ENCODE results near the gene ZNF155.
A peak's percentile ranks its signal among the peaks of the same experiment; 100 is the strongest.

Gene ZNF155

GRCh38 chr19:43966079-43966694 lies 17.8 kb upstream of the ZNF155 start:
- Histone ChIP-seq H3K36me3 (peaks cover 60% of the 10 kb centered on the region), H3K27me3 (no peaks in the 10 kb centered on the region), H3K4me3 (ENCODE audit: low read depth, low read length) (no peak overlapping the region), H3K4me1 (no peaks in the 10 kb centered on the region), H3K9me3 (no peaks in the 10 kb centered on the region; the same call in none of the 2 replicates)
- DNase-seq: no peak
- TF ChIP-seq CTCF (IDR thresholded peaks at IDR 0.05; ENCODE audit: low read depth, low read length): no peak

- no peaks in the 10 kb centered on the region for H3K36me3 ChIP-seq
- no peaks in the 10 kb centered on the region; the same call in 1 of the 2 replicates for H3K9me3 ChIP-seq
- no peak for TF ChIP-seq CTCF (IDR thresholded peaks at IDR 0.05; ENCODE audit: low read depth, low read length)
- H3K4me1 ChIP-seq: no peaks in the 10 kb centered on the region
- DNase-seq: no peak
- no peaks in the 10 kb centered on the region for H3K27me3 ChIP-seq
- H3K4me3 ChIP-seq (ENCODE audit: low read depth, low read length): no peak overlapping the region
These were observed 7.3 kb upstream of the ZNF155 start for GRCh38 chr19:43976732-43977131.

DNA sequence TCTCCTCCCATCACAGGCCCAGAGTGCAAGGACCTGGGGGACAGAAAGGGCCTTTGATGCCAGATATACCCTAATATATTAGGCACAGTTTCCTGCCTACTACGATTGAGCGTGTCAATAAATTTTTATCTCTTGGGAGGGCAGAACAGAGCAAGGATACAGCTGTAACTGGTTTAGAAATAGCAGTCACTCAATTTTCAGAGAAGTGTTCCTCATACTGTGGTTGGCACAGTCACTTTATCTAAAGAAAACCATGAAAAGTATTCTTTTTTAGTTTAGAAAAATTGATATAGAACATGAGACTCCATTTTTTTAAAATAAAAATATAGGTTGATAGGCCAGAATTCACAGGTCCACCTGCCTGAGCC lies 460 bp upstream of the ZNF155 start:
- H3K27me3 ChIP-seq: no peaks in the 10 kb centered on the region
- no peak for TF ChIP-seq CTCF (IDR thresholded peaks at IDR 0.05; ENCODE audit: low read depth, low read length)
- no peaks in the 10 kb centered on the region for H3K36me3 ChIP-seq
- H3K9me3 ChIP-seq: no peaks in the 10 kb centered on the region
- H3K4me1 ChIP-seq: no peaks in the 10 kb centered on the region
- peak overlapping the region; percentile 67 for H3K4me3 ChIP-seq (ENCODE audit: low read depth, low read length)
- DNase-seq: no peak

- Histone ChIP-seq H3K9me3 (no peaks in the 10 kb centered on the region), H3K36me3 (no peaks in the 10 kb centered on the region), H3K27me3 (no peaks in the 10 kb centered on the region), H3K4me3 (ENCODE audit: low read depth, low read length) (peak overlapping the region; percentile 67), H3K4me1 (no peaks in the 10 kb centered on the region)
- DNase-seq: no peak
- TF ChIP-seq CTCF (IDR thresholded peaks at IDR 0.05; ENCODE audit: low read depth, low read length): no peak
These were observed 656 bp downstream of the ZNF155 start for GRCh38 chr19:43984687-43985000.

GRCh38 chr19:43997631-43998290 lies 13.8 kb downstream of the ZNF155 start:
- H3K36me3 ChIP-seq: peaks cover 21% of the 10 kb centered on the region

More at GRCh38 chr19:43997631-43998290, 13.8 kb downstream of the ZNF155 start:
- Histone ChIP-seq H3K4me1 (no peaks in the 10 kb centered on the region), H3K9me3 (no peaks in the 10 kb centered on the region), H3K27me3 (no peaks in the 10 kb centered on the region), H3K4me3 (ENCODE audit: low read depth, low read length) (no peak overlapping the region)
- DNase-seq: no peak
- TF ChIP-seq CTCF (IDR thresholded peaks at IDR 0.05; ENCODE audit: low read depth, low read length): no peak

Measured in BE2C (cell line).